ENCODE measurements around the gene CDK4.
"Not testable (repeated sequence)": the region's sequence is repeated elsewhere in the genome, so short reads cannot be mapped to it uniquely, and the experiment has no call there.

The CDK4 gene

DNA sequence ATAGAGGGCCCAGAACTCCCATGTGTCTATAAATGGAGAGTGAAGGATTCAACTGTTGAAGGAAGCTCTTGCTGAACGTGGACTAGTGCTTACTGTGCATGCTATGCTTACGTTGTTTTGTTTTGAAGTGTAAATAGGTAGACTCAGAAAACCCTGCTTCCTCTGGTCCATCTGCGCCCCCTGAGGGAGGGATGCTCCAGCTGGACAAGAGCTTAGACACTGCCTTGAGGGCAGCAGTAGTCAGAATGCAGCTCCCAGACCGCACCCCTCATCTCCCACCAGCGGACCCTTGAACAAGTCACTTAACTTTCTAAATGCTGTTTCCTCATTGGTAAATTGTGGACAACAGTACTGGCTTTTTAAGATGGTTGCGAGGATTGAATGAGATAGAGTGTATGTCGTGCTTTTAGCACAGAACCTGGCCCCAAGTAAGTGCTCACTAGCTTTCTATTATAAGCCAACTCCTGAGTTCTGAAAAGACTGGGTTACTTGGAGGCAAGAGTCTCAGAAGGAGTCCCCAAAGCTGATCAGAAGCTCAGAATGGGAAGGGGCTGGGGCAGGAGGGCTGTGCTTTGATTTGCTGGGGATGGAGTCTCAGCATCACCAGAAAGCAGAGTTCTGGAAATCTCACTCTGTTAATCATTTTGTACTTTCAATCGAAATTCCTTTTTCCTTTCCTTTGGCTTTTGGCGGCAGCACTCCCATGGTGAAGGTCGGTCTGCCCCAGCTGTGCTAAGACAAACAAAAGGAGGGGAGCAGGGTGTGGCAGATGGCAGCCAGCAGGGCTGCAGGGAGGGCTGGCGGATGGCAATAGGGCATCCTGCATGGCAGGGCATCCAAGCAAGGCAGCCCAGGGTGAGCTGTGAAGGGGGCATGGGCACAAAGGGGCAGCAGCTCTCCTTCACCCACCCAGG, 29.1 kb downstream of the CDK4 start:
- DNase-seq = no peak

- DNase-seq = not testable (repeated sequence)
Observed at GRCh38 chr12:57721846-57722608, 30.1 kb downstream of the CDK4 start.

DNA sequence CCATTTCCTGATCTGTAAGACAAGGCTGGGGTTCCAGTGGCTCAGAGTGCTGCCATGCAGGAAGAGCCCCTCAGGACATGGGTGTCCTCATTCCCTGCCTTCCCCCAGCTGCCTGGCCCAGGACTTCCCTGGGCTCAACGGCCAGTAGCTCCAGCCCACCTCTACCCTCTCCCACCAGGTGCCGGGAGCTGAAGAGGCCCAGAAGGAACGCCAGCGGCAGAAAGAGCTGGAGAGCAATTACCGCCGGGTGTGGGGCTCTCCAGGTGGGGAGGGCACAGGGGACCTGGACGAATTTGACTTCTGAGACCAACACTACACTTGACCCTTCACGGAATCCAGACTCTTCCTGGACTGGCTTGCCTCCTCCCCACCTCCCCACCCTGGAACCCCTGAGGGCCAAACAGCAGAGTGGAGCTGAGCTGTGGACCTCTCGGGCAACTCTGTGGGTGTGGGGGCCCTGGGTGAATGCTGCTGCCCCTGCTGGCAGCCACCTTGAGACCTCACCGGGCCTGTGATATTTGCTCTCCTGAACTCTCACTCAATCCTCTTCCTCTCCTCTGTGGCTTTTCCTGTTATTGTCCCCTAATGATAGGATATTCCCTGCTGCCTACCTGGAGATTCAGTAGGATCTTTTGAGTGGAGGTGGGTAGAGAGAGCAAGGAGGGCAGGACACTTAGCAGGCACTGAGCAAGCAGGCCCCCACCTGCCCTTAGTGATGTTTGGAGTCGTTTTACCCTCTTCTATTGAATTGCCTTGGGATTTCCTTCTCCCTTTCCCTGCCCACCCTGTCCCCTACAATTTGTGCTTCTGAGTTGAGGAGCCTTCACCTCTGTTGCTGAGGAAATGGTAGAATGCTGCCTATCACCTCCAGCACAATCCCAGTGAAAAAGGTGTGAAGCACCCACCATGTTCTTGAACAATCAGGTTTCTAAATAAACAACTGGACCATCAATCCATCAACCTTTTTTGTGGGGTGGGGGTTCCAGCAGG, 31.2 kb downstream of the CDK4 start:
- no peak for DNase-seq

DNA sequence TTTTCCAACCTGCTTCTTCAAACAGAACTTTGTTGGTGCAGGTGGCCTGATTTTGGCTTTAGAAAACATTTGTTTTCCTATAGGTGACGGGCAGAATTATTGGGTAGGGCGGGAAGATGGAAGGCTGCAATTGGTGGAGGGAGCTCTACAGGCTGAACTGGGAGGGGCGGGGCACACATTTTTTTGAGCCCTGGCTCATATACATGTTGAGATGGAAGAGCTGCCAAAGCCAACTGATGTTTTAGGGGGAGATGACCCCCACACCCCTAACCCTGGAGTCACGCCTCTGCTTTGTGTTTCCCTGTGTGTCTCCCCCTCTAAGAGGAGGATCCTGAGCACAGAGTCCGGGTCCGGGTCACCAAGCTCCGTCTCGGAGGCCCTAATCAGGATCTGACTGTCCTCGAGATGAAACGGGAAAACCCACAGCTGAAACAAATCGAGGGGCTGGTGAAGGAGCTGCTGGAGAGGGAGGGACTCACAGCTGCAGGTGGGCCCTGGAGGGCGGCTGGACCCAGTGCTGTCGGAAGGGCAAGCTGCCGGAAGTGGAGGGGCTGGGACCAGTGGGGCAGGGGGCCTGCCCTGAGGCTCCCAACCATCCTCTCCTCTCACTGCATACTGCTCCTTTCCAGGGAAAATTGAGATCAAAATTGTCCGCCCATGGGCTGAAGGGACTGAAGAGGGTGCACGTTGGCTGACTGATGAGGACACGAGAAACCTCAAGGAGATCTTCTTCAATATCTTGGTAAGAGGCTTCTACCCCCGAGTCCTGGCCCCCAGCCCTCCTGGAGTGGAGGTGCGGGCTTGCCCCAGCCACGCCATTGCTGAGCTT, 32.1 kb downstream of the CDK4 start:
- no peak for DNase-seq

DNA sequence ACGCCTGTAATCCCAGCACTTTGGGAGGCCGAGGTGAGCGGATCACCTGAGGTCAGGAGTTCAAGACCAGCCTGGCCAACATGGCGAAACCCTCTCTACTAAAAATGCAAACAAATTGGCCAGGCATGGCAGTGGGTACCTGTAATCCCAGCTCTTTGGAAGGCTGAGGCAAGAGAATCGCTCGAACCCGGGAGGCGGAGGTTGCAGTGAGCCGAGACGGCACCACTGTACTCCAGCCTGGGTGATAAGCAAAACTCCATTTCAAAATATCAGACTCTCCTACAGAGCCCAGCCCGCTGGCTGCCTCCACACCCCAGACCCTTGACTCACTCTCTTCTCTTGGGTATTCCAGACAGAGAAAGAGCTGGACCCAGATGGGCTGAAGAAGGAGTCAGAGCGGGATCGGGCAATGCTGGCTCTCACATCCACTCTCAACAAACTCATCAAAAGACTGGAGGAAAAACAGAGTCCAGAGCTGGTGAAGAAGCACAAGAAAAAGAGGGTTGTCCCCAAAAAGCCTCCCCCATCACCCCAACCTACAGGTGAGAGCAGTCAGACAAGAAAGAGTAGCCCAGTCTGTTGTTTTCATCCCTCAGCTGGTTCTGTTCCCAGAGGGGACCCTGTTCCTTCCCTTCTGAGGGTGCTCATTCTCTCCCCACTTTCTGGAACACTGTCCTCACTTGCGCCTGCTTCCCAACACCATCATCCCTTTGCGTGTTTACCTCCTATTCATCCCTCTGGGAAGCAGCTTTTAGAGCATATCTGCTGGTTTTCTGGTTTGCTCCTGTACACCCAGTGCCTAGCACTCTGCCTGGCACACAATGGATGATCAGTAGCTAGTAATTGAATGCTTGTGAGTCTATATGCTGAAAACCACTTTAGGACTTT, 33.2 kb downstream of the CDK4 start:
- no peak for DNase-seq

- no peak for DNase-seq
Observed at GRCh38 chr12:57717846-57718640, 34.1 kb downstream of the CDK4 start.

GRCh38 chr12:57717131-57717530, 35.0 kb downstream of the CDK4 start:
- DNase-seq = no peak

GRCh38 chr12:57716305-57716704, 35.8 kb downstream of the CDK4 start:
- no peak for DNase-seq

GRCh38 chr12:57715786-57716185, 36.3 kb downstream of the CDK4 start:
- DNase-seq = no peak

DNA sequence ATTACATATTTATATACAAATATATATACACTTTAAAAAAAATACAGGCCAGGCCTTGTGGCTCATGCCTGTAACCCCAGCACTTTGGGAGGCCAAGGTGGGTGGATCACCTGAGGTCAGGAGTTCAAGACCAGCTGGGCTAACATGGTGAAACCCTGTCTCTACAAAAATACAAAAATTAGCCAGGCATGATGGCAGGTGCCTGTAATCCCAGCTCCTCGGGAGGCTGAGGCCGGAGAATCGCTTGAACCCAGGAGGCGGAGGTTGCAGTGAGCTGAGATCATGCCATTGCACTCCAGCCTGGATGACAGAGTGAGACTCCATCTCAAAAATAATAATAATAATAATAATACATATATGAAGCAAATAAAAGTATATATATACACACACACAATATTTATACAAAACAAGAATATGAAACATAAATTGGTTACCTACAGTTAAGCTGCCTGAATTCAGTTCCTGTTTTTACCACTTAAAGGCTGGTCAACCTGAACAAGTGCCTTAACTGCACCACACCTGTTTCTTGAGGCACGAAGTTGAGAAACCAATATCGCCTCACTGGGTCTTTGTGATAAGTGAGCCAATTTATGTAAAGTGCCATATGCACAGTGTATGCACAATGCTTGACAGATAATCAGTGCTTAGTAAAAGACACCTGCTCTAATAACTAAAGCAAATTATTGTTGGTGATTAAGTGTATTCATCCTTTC, 36.9 kb downstream of the CDK4 start:
- not testable (repeated sequence) for DNase-seq

DNA sequence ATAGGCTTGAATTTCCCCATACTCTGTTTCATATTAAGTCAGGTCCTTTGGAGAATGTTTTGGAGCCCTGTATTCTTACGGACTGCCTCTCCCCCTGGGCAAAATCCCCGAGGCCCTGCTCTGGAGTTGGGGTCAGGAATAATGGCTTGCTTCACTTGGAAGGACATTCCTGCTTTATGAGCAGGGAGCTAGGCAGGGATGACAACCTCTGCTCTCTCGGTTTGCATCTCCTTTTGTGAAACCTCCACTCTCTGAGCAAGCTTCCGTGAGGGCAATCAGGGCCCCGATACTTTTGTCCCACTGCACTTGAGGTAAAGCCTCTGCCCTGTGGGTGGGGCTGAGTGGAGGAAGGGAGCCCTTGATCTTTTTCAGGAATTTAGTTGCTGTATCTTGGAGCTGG, 38.9 kb downstream of the CDK4 start:
- no peak for DNase-seq

GRCh38 chr12:57712701-57713100, 39.4 kb downstream of the CDK4 start:
- no peak for DNase-seq

DNA sequence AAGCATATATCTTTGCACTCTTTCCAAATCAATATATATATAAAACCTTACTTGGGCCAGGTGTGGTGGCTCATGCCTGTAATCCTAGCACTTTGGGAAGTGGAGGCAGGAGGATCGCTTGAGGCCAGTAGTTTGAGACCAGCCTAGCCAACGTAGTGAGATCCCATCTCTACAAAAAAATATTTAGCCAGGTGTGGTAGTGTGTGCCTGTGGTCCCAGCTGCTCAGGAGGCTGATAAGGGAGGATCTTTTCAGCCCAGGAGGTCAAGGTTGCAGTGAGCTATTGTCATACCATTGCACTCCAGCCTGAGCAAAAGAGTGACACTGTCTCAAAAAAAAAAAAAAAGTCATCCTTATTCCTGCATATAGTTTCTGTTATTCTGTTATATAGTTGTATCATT, 43.8 kb downstream of the CDK4 start:
- no peak for DNase-seq

DNA sequence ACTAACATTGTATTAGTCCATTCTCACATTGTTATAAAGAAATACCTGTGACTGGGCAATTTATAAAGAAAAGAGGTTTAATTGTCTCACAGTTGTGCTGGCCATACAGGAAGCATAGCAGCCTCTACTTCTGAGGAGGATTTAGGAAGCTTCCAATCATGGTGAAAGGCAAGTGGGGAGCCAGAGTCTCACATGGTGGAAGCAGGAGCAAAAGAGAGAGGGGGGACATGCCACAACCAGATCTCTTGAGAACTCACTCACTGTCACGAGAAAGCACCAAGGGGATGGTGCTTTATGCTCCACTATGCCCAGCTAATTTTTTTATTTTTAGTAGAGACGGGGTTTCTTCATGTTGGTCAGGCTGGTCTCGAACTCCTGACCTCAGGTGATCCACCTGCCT, 44.9 kb downstream of the CDK4 start:
- DNase-seq = no peak

GRCh38 chr12:57700317-57700716, 51.8 kb downstream of the CDK4 start:
- no peak for DNase-seq

DNA sequence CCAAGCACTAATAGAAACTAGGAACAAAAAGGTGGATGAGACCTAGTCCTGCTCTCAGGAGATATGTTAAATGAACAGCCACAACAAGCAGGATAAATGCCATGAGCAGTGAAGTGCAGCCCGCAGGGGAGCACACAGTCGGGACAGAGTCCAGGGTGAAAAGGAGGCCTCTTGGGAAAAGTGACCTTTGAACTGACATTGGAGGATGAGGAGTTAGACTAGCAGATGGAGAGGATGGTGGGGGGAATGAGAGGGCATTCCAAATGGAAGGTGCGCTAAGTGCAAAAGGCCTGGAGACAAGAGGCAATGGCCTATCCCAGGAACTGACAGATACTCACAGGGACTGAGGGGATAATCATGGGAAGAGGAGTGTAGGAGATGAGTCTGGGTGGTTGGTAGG, 53.7 kb downstream of the CDK4 start:
- no peak for DNase-seq
